ENCODE data around the gene PIGL.
"Not testable (repeated sequence)": the region's sequence is repeated elsewhere in the genome, so short reads cannot be mapped to it uniquely, and the experiment has no call there.

PIGL gene

GRCh38 chr17:16216341-16217001 lies 539 bp upstream of the PIGL start:
- not testable (repeated sequence) for DNase-seq (ENCODE audit: low read depth)

GRCh38 chr17:16222406-16222805 lies 5.4 kb downstream of the PIGL start:
- DNase-seq (ENCODE audit: low read depth): no peak

- DNase-seq (ENCODE audit: low read depth): not testable (repeated sequence)
Observed at GRCh38 chr17:16229912-16230561, 13.0 kb downstream of the PIGL start.

GRCh38 chr17:16232391-16232790 lies 15.4 kb downstream of the PIGL start:
- DNase-seq (ENCODE audit: low read depth): no peak

- DNase-seq (ENCODE audit: low read depth): no peak
Observed at GRCh38 chr17:16239931-16240330, 22.9 kb downstream of the PIGL start.

GRCh38 chr17:16241906-16242399 lies 24.9 kb downstream of the PIGL start:
- no peak for DNase-seq (ENCODE audit: low read depth)

GRCh38 chr17:16243385-16243784 lies 26.4 kb downstream of the PIGL start:
- DNase-seq (ENCODE audit: low read depth): no peak

GRCh38 chr17:16243801-16244567 lies 27.0 kb downstream of the PIGL start:
- DNase-seq (ENCODE audit: low read depth): no peak

- no peak for DNase-seq (ENCODE audit: low read depth)
Observed at GRCh38 chr17:16247586-16247984, 30.6 kb downstream of the PIGL start.

- no peak for DNase-seq (ENCODE audit: low read depth)
Observed at GRCh38 chr17:16250635-16251034, 33.6 kb downstream of the PIGL start.

- no peak for DNase-seq (ENCODE audit: low read depth)
Observed at GRCh38 chr17:16251043-16251442, 34.0 kb downstream of the PIGL start.

- no peak for DNase-seq (ENCODE audit: low read depth)
Observed at GRCh38 chr17:16251556-16251955, 34.5 kb downstream of the PIGL start.

GRCh38 chr17:16254773-16255400 lies 37.9 kb downstream of the PIGL start:
- no peak for DNase-seq (ENCODE audit: low read depth)

- DNase-seq (ENCODE audit: low read depth): peak; percentile 35
Observed at GRCh38 chr17:16255481-16255921, 38.5 kb downstream of the PIGL start.

- DNase-seq (ENCODE audit: low read depth): peak; percentile 39
Observed at GRCh38 chr17:16258901-16259300, 41.9 kb downstream of the PIGL start.

GRCh38 chr17:16259926-16260325 lies 42.9 kb downstream of the PIGL start:
- no peak for DNase-seq (ENCODE audit: low read depth)

GRCh38 chr17:16261049-16261448 lies 44.0 kb downstream of the PIGL start:
- DNase-seq (ENCODE audit: low read depth): no peak

GRCh38 chr17:16262201-16262600 lies 45.2 kb downstream of the PIGL start:
- DNase-seq (ENCODE audit: low read depth): no peak

GRCh38 chr17:16267174-16267573 lies 50.2 kb downstream of the PIGL start:
- no peak for DNase-seq (ENCODE audit: low read depth)

GRCh38 chr17:16269658-16270057 lies 52.6 kb downstream of the PIGL start:
- peak; percentile 64 for DNase-seq (ENCODE audit: low read depth)

- no peak for DNase-seq (ENCODE audit: low read depth)
Observed at GRCh38 chr17:16272111-16272840, 55.3 kb downstream of the PIGL start.

GRCh38 chr17:16273499-16273898 lies 56.5 kb downstream of the PIGL start:
- no peak for DNase-seq (ENCODE audit: low read depth)
